DND-41 (cell line): ENCODE data around the gene ERC1.

ENCODE experiments used
- ATAC-seq: fragments of 200-7000 bp; cut with Tn5 transposase; 3 replicates; pipeline ENCODE4 v1.9.1; 2021; ENCODE audit warnings: low read depth; ENCODE audit not compliant: insufficient read depth
- DNase-seq: peaks from one replicate; pipeline ENCODE4 v3.0.0-alpha.2; 2020
- H2AFZ ChIP-seq: 2 replicates; pipeline ENCODE4 v1.6.0; 2012; ENCODE audit warnings: low read depth, low read length
- H3K27ac ChIP-seq: 2 replicates; pipeline ENCODE4 v1.5.1; 2012; ENCODE audit warnings: low read length, inconsistent platforms
- H3K27me3 ChIP-seq: fragments of 200-600 bp; sonication (generic); 2 replicates; pipeline ENCODE4 v1.6.0; 2012; ENCODE audit warnings: low read length, mild to moderate bottlenecking, inconsistent platforms; ENCODE audit not compliant: insufficient read depth, poor library complexity
- H3K36me3 ChIP-seq: 2 replicates; pipeline ENCODE4 v1.5.1; 2012; ENCODE audit warnings: low read length, inconsistent platforms; ENCODE audit not compliant: insufficient read depth
- H3K4me1 ChIP-seq: 2 replicates; pipeline ENCODE4 v1.5.1; 2012; ENCODE audit warnings: mild to moderate bottlenecking, low read length; ENCODE audit not compliant: insufficient read depth
- H3K4me2 ChIP-seq: 2 replicates; pipeline ENCODE4 v1.6.0; 2012; ENCODE audit warnings: mild to moderate bottlenecking, moderate library complexity, low read length, inconsistent platforms; ENCODE audit not compliant: insufficient read depth
- H3K4me3 ChIP-seq, 2 experiments: fragments of 200-600 bp in 1 of 2; shearing (Covaris generic) in 1 of 2; 2 replicates each; pipeline ENCODE4 v1.5.1; 2012 to 2016; ENCODE audit warnings: inconsistent platforms in 2 of 2, low read length in 2 of 2, mild to moderate bottlenecking in 2 of 2, low read depth in 1 of 2, moderate library complexity in 1 of 2
- H3K79me2 ChIP-seq: 2 replicates; pipeline ENCODE4 v1.6.0; 2012; ENCODE audit warnings: low read length, inconsistent platforms; ENCODE audit not compliant: insufficient read depth
- H3K9ac ChIP-seq: 2 replicates; pipeline ENCODE4 v1.6.0; 2012; ENCODE audit warnings: low read depth, mild to moderate bottlenecking, inconsistent platforms, low read length, moderate library complexity
- H3K9me3 ChIP-seq: 2 replicates; pipeline ENCODE4 v1.5.1; 2012; ENCODE audit warnings: low read length, moderate library complexity, mild to moderate bottlenecking, inconsistent platforms; ENCODE audit not compliant: insufficient read depth, severe bottlenecking
- H4K20me1 ChIP-seq: 2 replicates; pipeline ENCODE4 v1.6.0; 2012; ENCODE audit warnings: low read length; ENCODE audit not compliant: insufficient read depth
- EZH2 ChIP-seq: IDR thresholded peaks from 3 replicates; pipeline ENCODE4 v1.6.1; 2012; ENCODE audit warnings: borderline replicate concordance, low read depth, mild to moderate bottlenecking, moderate library complexity, low read length, inconsistent platforms; ENCODE audit not compliant: severe bottlenecking
- TF ChIP-seq, protein P1 (sequence below): IDR thresholded peaks from 2 replicates; pipeline ENCODE4 v1.5.1; 2012; ENCODE audit warnings: borderline replicate concordance, low read length, moderate library complexity, mild to moderate bottlenecking; ENCODE audit not compliant: poor library complexity, severe bottlenecking; ENCODE audit errors: extremely low read depth

Gene ERC1

GRCh38 chr12:1367331-1368291 is 376.6 kb downstream of the ERC1 start:
- H4K20me1 ChIP-seq, result no peaks in the 10 kb centered on the region
- H3K4me1 ChIP-seq, result no peaks in the 10 kb centered on the region
- H3K4me2 ChIP-seq, result no peak overlapping the region
- no peaks in the 10 kb centered on the region for H3K27me3 ChIP-seq
- no peak for DNase-seq
- TF ChIP-seq, protein P1, sequence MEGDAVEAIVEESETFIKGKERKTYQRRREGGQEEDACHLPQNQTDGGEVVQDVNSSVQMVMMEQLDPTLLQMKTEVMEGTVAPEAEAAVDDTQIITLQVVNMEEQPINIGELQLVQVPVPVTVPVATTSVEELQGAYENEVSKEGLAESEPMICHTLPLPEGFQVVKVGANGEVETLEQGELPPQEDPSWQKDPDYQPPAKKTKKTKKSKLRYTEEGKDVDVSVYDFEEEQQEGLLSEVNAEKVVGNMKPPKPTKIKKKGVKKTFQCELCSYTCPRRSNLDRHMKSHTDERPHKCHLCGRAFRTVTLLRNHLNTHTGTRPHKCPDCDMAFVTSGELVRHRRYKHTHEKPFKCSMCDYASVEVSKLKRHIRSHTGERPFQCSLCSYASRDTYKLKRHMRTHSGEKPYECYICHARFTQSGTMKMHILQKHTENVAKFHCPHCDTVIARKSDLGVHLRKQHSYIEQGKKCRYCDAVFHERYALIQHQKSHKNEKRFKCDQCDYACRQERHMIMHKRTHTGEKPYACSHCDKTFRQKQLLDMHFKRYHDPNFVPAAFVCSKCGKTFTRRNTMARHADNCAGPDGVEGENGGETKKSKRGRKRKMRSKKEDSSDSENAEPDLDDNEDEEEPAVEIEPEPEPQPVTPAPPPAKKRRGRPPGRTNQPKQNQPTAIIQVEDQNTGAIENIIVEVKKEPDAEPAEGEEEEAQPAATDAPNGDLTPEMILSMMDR, result no peak
- TF ChIP-seq EZH2, result no peak
- no peak overlapping the region for H3K9ac ChIP-seq
- H2AFZ ChIP-seq, result no peak overlapping the region
- no peak for ATAC-seq
- H3K79me2 ChIP-seq, result no peaks in the 10 kb centered on the region
- no peak overlapping the region for H3K27ac ChIP-seq
- H3K4me3 ChIP-seq, result no peak overlapping the region
- no peaks in the 10 kb centered on the region for H3K36me3 ChIP-seq
- H3K9me3 ChIP-seq, result no peaks in the 10 kb centered on the region

DNA sequence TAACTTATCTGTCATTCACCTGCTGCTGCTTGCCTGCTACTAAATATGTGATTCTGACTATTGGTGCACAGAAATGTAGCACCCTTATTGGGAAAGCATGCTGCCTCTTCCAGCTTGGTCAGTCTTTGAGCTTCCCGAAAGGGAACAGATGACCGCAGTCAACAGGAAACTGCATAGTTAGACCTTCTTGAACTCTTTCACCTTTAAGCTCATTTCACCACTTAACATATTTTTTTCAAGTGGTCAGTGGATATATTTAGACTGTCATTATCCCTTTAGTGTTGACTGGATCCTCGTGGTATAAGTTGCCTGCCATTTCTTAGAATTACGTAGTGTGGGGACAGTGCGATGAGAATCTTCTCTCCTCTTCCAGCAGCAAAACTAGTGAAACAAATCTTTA is 378.4 kb downstream of the ERC1 start:
- Histone ChIP-seq H3K4me2 (no peak overlapping the region), H3K27me3 (no peaks in the 10 kb centered on the region), H3K4me3 (no peak overlapping the region), H3K79me2 (no peaks in the 10 kb centered on the region), H4K20me1 (no peaks in the 10 kb centered on the region), H3K9ac (no peak overlapping the region), H3K9me3 (no peaks in the 10 kb centered on the region), H3K4me1 (no peaks in the 10 kb centered on the region), H3K36me3 (no peaks in the 10 kb centered on the region), H2AFZ (no peak overlapping the region), H3K27ac (no peak overlapping the region)
- DNase-seq (no peak), ATAC-seq (no peak)
- no peak for TF ChIP-seq EZH2
- TF ChIP-seq, protein P1, result no peak

GRCh38 chr12:1369938-1370500 is 379.0 kb downstream of the ERC1 start:
- no peaks in the 10 kb centered on the region for H3K4me1 ChIP-seq
- no peaks in the 10 kb centered on the region for H4K20me1 ChIP-seq
- ATAC-seq (no peak), DNase-seq (no peak)
- no peak overlapping the region for H3K4me3 ChIP-seq
- H3K9ac ChIP-seq, result no peak overlapping the region
- no peaks in the 10 kb centered on the region for H3K36me3 ChIP-seq
- no peaks in the 10 kb centered on the region for H3K27me3 ChIP-seq
- no peak overlapping the region for H2AFZ ChIP-seq
- no peaks in the 10 kb centered on the region for H3K79me2 ChIP-seq
- H3K9me3 ChIP-seq, result no peaks in the 10 kb centered on the region
- H3K4me2 ChIP-seq, result no peak overlapping the region
- no peak overlapping the region for H3K27ac ChIP-seq
- TF ChIP-seq EZH2, result no peak
- TF ChIP-seq, protein P1, result no peak
